OCI-LY7 (cell line): ENCODE data around the gene GATAD2A. TPM values are rescaled to one million over a fixed set of nuclear protein-coding genes. Genes with fewer than 3 reads are reported as not detected.

Source experiments
- BruUV-seq: library from RNA; stranded (reverse); fragments of 400-500 nt; replicated peaks from 2 replicates; lab custom pipeline; 2021; lab: Mats Ljungman, UMichigan
- CTCF ChIA-PET: fragments of 300-600 bp; sonication (Branson Sonifier 250); formaldehyde crosslinking; loops from one replicate; lab custom pipeline; 2022; ENCODE audit warnings: antibody characterized with exemption; ENCODE audit not compliant: unreplicated experiment; lab: Charles Lee
- POLR2A ChIA-PET: fragments of 300-600 bp; sonication (Branson Sonifier 250); formaldehyde crosslinking; loops from one replicate; lab custom pipeline; 2022; ENCODE audit warnings: antibody characterized with exemption; lab: Charles Lee
- DNase-seq: peaks from one replicate; pipeline ENCODE4 v3.0.0-alpha.2; 2015; ENCODE audit warnings: low spot score
- H2AFZ ChIP-seq: fragments of 200-600 bp; sonication (generic), shearing (Covaris generic); 2 replicates; pipeline ENCODE4 v1.6.1; 2014; ENCODE audit warnings: mild to moderate bottlenecking, antibody characterized with exemption, low read length, moderate library complexity
- H3K27ac ChIP-seq: fragments of 200-600 bp; sonication (generic); 2 replicates; pipeline ENCODE4 v1.5.1; 2014; ENCODE audit warnings: mixed run types, low read depth, mild to moderate bottlenecking, moderate library complexity, low read length, inconsistent platforms; ENCODE audit not compliant: poor library complexity, severe bottlenecking
- H3K36me3 ChIP-seq: fragments of 200-600 bp; sonication (generic); 2 replicates; pipeline ENCODE4 v1.6.1; 2014; ENCODE audit warnings: mild to moderate bottlenecking, antibody characterized with exemption, low read length, moderate library complexity, mixed read lengths; ENCODE audit not compliant: insufficient read depth
- H3K4me1 ChIP-seq: fragments of 200-600 bp; sonication (generic); 2 replicates; pipeline ENCODE4 v1.5.1; 2014; ENCODE audit warnings: mild to moderate bottlenecking, low read length; ENCODE audit not compliant: insufficient read depth, poor library complexity, severe bottlenecking
- H3K4me2 ChIP-seq: fragments of 200-600 bp; sonication (generic); 2 replicates; pipeline ENCODE4 v1.6.1; 2014; ENCODE audit warnings: mild to moderate bottlenecking, low read length
- H3K4me3 ChIP-seq: fragments of 200-600 bp; sonication (generic); 2 replicates; pipeline ENCODE4 v1.5.1; 2014; ENCODE audit warnings: mild to moderate bottlenecking, low read depth, low read length; ENCODE audit not compliant: poor library complexity, severe bottlenecking
- H3K79me2 ChIP-seq: fragments of 200-600 bp; sonication (generic); 2 replicates; pipeline ENCODE4 v1.6.1; 2016; ENCODE audit warnings: low read depth, mild to moderate bottlenecking, low read length, moderate library complexity, mixed read lengths; ENCODE audit not compliant: insufficient read depth
- H3K9me2 ChIP-seq: fragments of 200-600 bp; sonication (generic); 2 replicates; pipeline ENCODE4 v1.6.1; 2016; ENCODE audit warnings: mild to moderate bottlenecking, low read length, mixed read lengths; ENCODE audit not compliant: insufficient read depth
- H3K9me3 ChIP-seq: fragments of 200-600 bp; sonication (generic); 2 replicates; pipeline ENCODE4 v1.6.1; 2014; ENCODE audit warnings: mild to moderate bottlenecking, mixed run types, low read length, mixed read lengths
- H4K20me1 ChIP-seq: fragments of 200-600 bp; sonication (generic); 2 replicates; pipeline ENCODE4 v1.6.1; 2014; ENCODE audit warnings: mild to moderate bottlenecking, antibody characterized with exemption, low read length, moderate library complexity, mixed read lengths; ENCODE audit not compliant: insufficient read depth
- CTCF ChIP-seq: fragments of 200-600 bp; sonication (generic); conservative IDR thresholded peaks from 2 replicates; pipeline ENCODE4 v1.5.1; 2014; ENCODE audit warnings: mild to moderate bottlenecking, antibody characterized with exemption, low read length, moderate library complexity, mixed read lengths
- EZH2phosphoT487 ChIP-seq: fragments of 200-600 bp; sonication (generic); IDR thresholded peaks from 2 replicates; pipeline ENCODE4 v1.6.1; 2018; ENCODE audit warnings: low read depth, borderline replicate concordance, mild to moderate bottlenecking, mixed run types, antibody characterized with exemption, low read length, moderate library complexity, mixed read lengths
- intact Hi-C: fragments of 100-400 bp; cut with micrococcal nuclease; formaldehyde crosslinking; loops from one replicate; pipeline ENCODE4 v1.10.0; 2022; ENCODE audit not compliant: unreplicated experiment
- total RNA-seq, 2 experiments: library from RNA; depleted of rRNA in 1 of 2; stranded (reverse); fragments of >200 nt in 1 of 2; shearing (Covaris generic) in 1 of 2; gene quantifications; 2 replicates each; pipeline ENCODE4 v1.2.3, GENCODE V29; 2014 to 2022

Gene GATAD2A
- total RNA-seq, 2 experiments from 2014 or later, result 62.8 to 156 TPM

- Histone ChIP-seq H3K9me2 (no peaks in the 10 kb centered on the region), H2AFZ (no peak overlapping the region), H3K79me2 (no peaks in the 10 kb centered on the region), H3K27ac (no peak overlapping the region), H4K20me1 (no peaks in the 10 kb centered on the region), H3K4me1 (peaks cover 10% of the 10 kb centered on the region), H3K9me3 (no peaks in the 10 kb centered on the region), H3K4me2 (no peak overlapping the region), H3K4me3 (no peak overlapping the region), H3K36me3 (peaks cover 98% of the 10 kb centered on the region)
- DNase-seq, result no peak
- ChIA-PET POLR2A (no interaction called here), CTCF (no interaction called here)
- intact Hi-C loops, result no loop called here
- BruUV-seq, result no TSS peak
- TF ChIP-seq CTCF, result no peak
- TF ChIP-seq EZH2phosphoT487, result no peak
Measured at GRCh38 chr19:19502281-19502680, 96.8 kb downstream of the GATAD2A start.

GRCh38 chr19:19502808-19503602 lies 97.5 kb downstream of the GATAD2A start:
- intact Hi-C loops, result no loop called here

More at GRCh38 chr19:19502808-19503602, 97.5 kb downstream of the GATAD2A start:
- no peak overlapping the region for H3K27ac ChIP-seq
- no peak overlapping the region for H2AFZ ChIP-seq
- H3K79me2 ChIP-seq, result no peaks in the 10 kb centered on the region
- CTCF ChIA-PET, result no interaction called here
- H3K9me3 ChIP-seq, result no peaks in the 10 kb centered on the region
- TF ChIP-seq EZH2phosphoT487, result no peak
- TF ChIP-seq CTCF, result no peak
- no peaks in the 10 kb centered on the region for H3K9me2 ChIP-seq
- BruUV-seq, result no TSS peak
- H3K4me2 ChIP-seq, result no peak overlapping the region
- H4K20me1 ChIP-seq, result no peaks in the 10 kb centered on the region
- H3K4me1 ChIP-seq, result peaks cover 10% of the 10 kb centered on the region
- no peak for DNase-seq
- no peak overlapping the region for H3K4me3 ChIP-seq
- H3K36me3 ChIP-seq, result peaks cover 98% of the 10 kb centered on the region
- POLR2A ChIA-PET, result no interaction called here
